AG04449 (cell line): ENCODE results near the gene ALG11.
A peak's percentile ranks its signal among the peaks of the same experiment; 100 is the strongest.

Experiments
- CTCF ChIA-PET: fragments of 350-600 bp; formaldehyde crosslinking; extraction: SDS; loops from one replicate; lab custom pipeline; 2021; ENCODE audit warnings: antibody characterized with exemption; lab: Yijun Ruan, JAX
- POLR2A ChIA-PET: fragments of 400-600, 350-600 bp; formaldehyde crosslinking; extraction: SDS; loops from one replicate; lab custom pipeline; 2020; ENCODE audit warnings: antibody characterized with exemption, inconsistent platforms; lab: Yijun Ruan, JAX
- DNase-seq: peaks from one replicate; pipeline ENCODE4 v3.0.0-alpha.2; 2010; ENCODE audit warnings: low read depth, low spot score
- H3K4me3 ChIP-seq: 2 replicates; pipeline ENCODE4 v1.5.1; 2011; ENCODE audit warnings: low read depth, mild to moderate bottlenecking, control low read depth, low read length
- TF ChIP-seq, protein P1 (sequence below): IDR thresholded peaks from one replicate; pipeline ENCODE4 v1.5.1; 2011; ENCODE audit warnings: mild to moderate bottlenecking, moderate library complexity, low read length, control low read depth, inconsistent platforms; ENCODE audit not compliant: insufficient read depth; ENCODE audit errors: missing control alignments

The ALG11 gene

DNA sequence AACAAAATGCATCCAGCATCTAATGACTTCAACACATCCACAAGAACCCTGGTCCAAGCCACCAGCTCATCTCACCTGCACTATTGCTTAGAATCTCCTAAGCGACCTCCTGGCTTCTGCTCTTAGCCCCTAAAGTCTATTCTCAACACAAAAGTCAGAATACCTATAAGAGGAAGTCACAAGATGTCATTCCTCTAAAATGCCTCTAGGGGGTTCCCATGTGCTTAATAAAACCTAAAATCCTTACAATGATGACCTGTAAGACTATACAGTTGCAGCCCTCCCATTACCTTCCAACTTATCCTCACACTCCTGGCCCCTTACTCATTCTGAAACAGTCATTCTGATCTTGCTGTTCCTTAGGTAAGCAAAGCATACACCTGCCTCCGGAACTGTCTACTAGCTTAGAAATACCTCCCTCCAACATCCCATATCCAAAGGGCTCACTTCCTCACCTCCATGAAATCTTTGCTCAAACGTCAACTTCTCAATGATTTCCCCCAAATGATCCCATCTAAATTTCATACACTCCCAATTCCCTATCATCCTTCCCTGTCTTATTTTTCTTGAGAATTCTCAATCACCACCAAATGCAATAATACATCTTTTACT, 11.0 kb upstream of the ALG11 start:
- POLR2A ChIA-PET: no interaction called here
- no peak for DNase-seq
- no peak overlapping the region for H3K4me3 ChIP-seq
- TF ChIP-seq, protein P1, sequence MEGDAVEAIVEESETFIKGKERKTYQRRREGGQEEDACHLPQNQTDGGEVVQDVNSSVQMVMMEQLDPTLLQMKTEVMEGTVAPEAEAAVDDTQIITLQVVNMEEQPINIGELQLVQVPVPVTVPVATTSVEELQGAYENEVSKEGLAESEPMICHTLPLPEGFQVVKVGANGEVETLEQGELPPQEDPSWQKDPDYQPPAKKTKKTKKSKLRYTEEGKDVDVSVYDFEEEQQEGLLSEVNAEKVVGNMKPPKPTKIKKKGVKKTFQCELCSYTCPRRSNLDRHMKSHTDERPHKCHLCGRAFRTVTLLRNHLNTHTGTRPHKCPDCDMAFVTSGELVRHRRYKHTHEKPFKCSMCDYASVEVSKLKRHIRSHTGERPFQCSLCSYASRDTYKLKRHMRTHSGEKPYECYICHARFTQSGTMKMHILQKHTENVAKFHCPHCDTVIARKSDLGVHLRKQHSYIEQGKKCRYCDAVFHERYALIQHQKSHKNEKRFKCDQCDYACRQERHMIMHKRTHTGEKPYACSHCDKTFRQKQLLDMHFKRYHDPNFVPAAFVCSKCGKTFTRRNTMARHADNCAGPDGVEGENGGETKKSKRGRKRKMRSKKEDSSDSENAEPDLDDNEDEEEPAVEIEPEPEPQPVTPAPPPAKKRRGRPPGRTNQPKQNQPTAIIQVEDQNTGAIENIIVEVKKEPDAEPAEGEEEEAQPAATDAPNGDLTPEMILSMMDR: peak; percentile 39
- CTCF ChIA-PET: interaction anchor here (0.7 to 6.2 kb wide), 20 partner anchors 8 to 557 kb away, joined by 3 to 61 read pairs (median 3); partner anchors contain the start of genes ALG11, ATP7B and NEK5

DNA sequence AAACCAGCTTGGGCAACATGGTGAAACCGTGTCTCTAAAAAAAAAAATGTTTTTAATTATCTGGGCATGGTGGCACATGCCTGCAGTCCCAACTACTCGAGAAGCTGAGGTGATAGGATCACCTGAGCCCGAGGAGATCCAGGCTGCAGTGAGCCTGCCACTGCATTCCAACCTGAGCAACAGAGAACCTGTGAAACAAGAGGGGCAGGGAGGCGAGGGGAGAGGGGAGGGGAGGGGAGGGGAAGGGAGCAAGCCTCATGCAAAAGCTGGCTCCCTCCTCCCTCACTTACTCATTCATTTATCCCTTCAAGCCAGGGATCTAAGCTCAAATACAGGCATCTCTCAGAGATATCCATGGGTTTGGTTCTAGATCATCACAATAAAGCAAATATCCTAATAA, 9.8 kb upstream of the ALG11 start:
- ChIA-PET POLR2A (no interaction called here), CTCF (interaction anchor here (1.1 to 6.2 kb wide), 6 partner anchors 8 to 125 kb away, joined by 3 to 61 read pairs (median 14); partner anchors contain the start of genes ALG11, ATP7B and NEK5)
- H3K4me3 ChIP-seq: no peak overlapping the region
- TF ChIP-seq, protein P1: no peak
- DNase-seq: no peak

DNA sequence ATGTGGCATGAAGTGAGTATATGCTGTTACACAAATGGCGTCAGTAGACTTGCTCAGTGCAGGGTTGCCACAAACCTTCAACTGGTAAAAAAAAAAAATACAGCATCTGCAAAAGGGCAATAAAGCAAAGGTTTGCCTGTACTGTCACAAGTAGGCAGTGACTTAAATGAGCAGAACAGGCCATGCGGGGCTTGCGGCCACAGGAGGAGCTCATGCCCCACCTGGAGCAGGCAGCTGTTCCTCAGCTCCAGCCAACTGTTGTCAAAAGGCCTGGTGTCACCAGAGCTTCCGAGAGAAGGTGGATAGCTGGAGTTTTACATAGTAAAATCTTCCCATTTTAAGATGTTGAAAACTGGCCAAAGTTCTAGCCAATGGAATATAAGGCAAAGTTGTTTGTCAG, 8.7 kb upstream of the ALG11 start:
- DNase-seq: no peak
- TF ChIP-seq, protein P1: no peak
- CTCF ChIA-PET: interaction anchor here (3.6 to 6.2 kb wide), 3 partner anchors 10 to 124 kb away, joined by 23 to 61 read pairs (median 30); partner anchors contain the start of genes ALG11, ATP7B and NEK5
- H3K4me3 ChIP-seq: no peak overlapping the region
- POLR2A ChIA-PET: no interaction called here

DNA sequence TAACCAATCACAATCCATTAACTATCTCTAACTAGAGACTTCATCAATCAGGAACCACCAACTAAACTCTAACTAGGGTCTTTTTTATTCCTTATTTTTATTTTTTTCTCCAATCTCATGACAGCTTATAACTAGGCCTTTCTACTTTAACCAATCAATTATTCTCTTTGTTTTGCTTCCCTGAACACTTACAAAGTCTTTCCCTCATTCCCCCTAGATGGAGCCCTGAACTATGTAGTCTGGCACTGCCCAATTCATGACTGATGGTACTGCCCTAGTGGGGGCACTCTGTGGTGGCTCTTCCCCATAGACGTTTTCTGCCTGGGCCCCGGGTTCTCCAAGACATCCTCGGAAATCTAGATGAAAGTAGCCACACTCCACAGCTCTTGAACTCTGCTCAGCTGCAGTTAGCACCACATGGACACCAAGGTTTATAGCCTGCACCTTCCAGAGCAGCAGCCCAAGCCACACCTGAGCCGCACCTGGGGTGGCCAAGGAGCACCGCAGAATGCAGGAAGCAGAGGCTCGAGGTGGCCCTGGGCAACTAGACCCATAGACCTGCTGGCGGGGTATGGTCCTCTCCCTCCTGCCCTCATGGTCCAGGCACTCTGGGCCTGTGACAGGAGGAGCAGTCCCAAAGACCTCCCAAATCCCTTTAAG, 7.6 kb upstream of the ALG11 start:
- ChIA-PET CTCF (interaction anchor here (1.0 to 6.2 kb wide), 2 partner anchors 119 to 123 kb away, joined by 3 to 61 read pairs; partner anchors contain the start of gene NEK5), POLR2A (no interaction called here)
- no peak for DNase-seq
- no peak overlapping the region for H3K4me3 ChIP-seq
- TF ChIP-seq, protein P1: no peak

DNA sequence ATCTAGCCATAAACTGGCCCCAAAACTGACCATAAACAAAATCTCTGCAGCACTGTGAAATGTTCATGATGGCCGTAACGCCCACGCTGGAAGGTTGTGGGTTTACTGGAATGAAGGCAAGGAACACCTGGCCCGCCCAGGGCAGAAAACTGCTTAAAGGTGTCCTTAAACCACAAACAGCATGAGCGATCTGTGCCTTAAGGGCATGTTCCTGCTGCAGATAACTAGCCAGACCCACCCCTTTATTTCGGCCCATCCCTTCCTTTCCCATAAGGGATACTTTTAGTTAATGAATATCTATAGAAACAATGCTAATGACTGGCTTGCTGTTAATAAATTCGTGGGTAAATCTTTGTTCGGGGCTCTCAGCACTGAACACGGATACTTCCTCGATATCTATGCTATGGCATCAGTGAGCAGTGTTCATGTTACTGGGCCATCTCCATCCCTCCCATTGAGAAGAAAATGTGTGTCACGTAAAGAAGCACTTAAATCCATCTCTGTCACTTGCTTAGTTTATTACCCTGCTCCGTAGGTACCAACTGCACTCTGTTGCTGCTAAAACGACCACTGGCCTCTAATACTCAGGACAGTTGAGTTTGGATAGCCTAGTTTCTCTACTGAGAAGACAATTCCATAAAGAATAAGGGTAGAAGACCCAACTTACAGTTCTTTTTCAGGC, 6.2 kb upstream of the ALG11 start:
- no peak for DNase-seq
- TF ChIP-seq, protein P1: no peak
- ChIA-PET CTCF (interaction anchor here (1.3 kb wide), 2 partner anchors 9 to 123 kb away, joined by 3 to 4 read pairs; no protein-coding TSS in a partner anchor), POLR2A (no interaction called here)
- no peak overlapping the region for H3K4me3 ChIP-seq
